Right atrium auricular region (tissue), 2 donors: ENCODE results near the gene APEX1. TPM values are rescaled to one million over a fixed set of nuclear protein-coding genes. Genes with fewer than 3 reads are reported as not detected.

Source experiments
- DNase-seq: peaks from one replicate; pipeline ENCODE4 v3.0.0-alpha.2; 2019; ENCODE audit warnings: low spot score
- H3K27ac ChIP-seq, 2 donors: fragments of 200-600 bp; sonication (generic); 1 replicate in 1 of 2; 2 replicates in 1 of 2; pipeline ENCODE4 v1.5.1; 2016 to 2019
- H3K27me3 ChIP-seq, 2 donors: fragments of 200-600 bp; sonication (generic); one replicate each; pipeline versions ENCODE4 v1.5.1 to v1.6.0; 2017 to 2019
- H3K36me3 ChIP-seq: fragments of 200-600 bp; sonication (generic); one replicate; pipeline ENCODE4 v1.5.1; 2016
- H3K4me1 ChIP-seq, 2 donors: fragments of 200-600 bp; sonication (generic); one replicate each; pipeline versions ENCODE4 v1.5.1 to v1.6.0; 2017 to 2019
- H3K4me3 ChIP-seq, 2 donors: fragments of 200-600 bp; sonication (generic); 1 replicate in 1 of 2; 2 replicates in 1 of 2; pipeline ENCODE4 v1.5.1; 2017 to 2019; ENCODE audit warnings: mild to moderate bottlenecking in 1 of 2, moderate library complexity in 1 of 2
- H3K9me3 ChIP-seq, 2 donors: fragments of 200-600 bp; sonication (generic); one replicate each; pipeline ENCODE4 v1.5.1; 2019
- CTCF ChIP-seq, 2 donors: fragments of 200-600 bp; sonication (generic); IDR thresholded peaks; one replicate each; pipeline ENCODE4 v1.5.1; 2019; ENCODE audit warnings: antibody characterized with exemption in 2 of 2
- total RNA-seq, 2 donors: library from RNA; depleted of rRNA; stranded (reverse); fragments of >200 nt; gene quantifications; one replicate each; pipeline ENCODE4 v1.1.0, GENCODE V29; 2016

The APEX1 gene
- total RNA-seq, 2 donors from 2014 or later: 72.6 to 97.6 TPM

- no peaks in the 10 kb centered on the region for H3K27me3 ChIP-seq
- TF ChIP-seq CTCF (IDR thresholded peaks at IDR 0.05): no peak
- no peak for DNase-seq
- no peaks in the 10 kb centered on the region for H3K4me1 ChIP-seq
- H3K9me3 ChIP-seq: no peaks in the 10 kb centered on the region
- H3K4me3 ChIP-seq: no peak overlapping the region
- no peaks in the 10 kb centered on the region for H3K36me3 ChIP-seq
- no peak overlapping the region for H3K27ac ChIP-seq
Measured at GRCh38 chr14:20421267-20421666, 33.8 kb upstream of the APEX1 start.

- Histone ChIP-seq H3K4me3 (no peak overlapping the region), H3K27ac (no peak overlapping the region), H3K36me3 (no peaks in the 10 kb centered on the region), H3K9me3 (no peaks in the 10 kb centered on the region), H3K4me1 (no peaks in the 10 kb centered on the region), H3K27me3 (no peaks in the 10 kb centered on the region)
- no peak for TF ChIP-seq CTCF (IDR thresholded peaks at IDR 0.05)
- no peak for DNase-seq
Measured at GRCh38 chr14:20422886-20423285, 32.1 kb upstream of the APEX1 start.

- no peaks in the 10 kb centered on the region for H3K36me3 ChIP-seq
- H3K4me3 ChIP-seq: no peak overlapping the region
- no peak for DNase-seq
- no peak for TF ChIP-seq CTCF (IDR thresholded peaks at IDR 0.05)
- H3K4me1 ChIP-seq: peaks cover 0 to 2% of the 10 kb centered on the region in 2 donors
- H3K27me3 ChIP-seq: no peaks in the 10 kb centered on the region
- no peak overlapping the region for H3K27ac ChIP-seq
- no peaks in the 10 kb centered on the region for H3K9me3 ChIP-seq
Measured at GRCh38 chr14:20424851-20425250, 30.2 kb upstream of the APEX1 start.

- Histone ChIP-seq H3K4me1 (peaks cover 0 to 9% of the 10 kb centered on the region in 2 donors), H3K36me3 (no peaks in the 10 kb centered on the region), H3K4me3 (no peak overlapping the region), H3K27ac (no peak overlapping the region), H3K9me3 (no peaks in the 10 kb centered on the region), H3K27me3 (no peaks in the 10 kb centered on the region)
- TF ChIP-seq CTCF (IDR thresholded peaks at IDR 0.05): no peak
- DNase-seq: no peak
Measured at GRCh38 chr14:20427231-20428009, 27.6 kb upstream of the APEX1 start.

- H3K36me3 ChIP-seq: no peaks in the 10 kb centered on the region
- peaks cover 0 to 9% of the 10 kb centered on the region in 2 donors for H3K4me1 ChIP-seq
- H3K4me3 ChIP-seq: no peak overlapping the region
- no peak for DNase-seq
- TF ChIP-seq CTCF (IDR thresholded peaks at IDR 0.05): no peak
- no peak overlapping the region for H3K27ac ChIP-seq
- H3K27me3 ChIP-seq: no peaks in the 10 kb centered on the region
- no peaks in the 10 kb centered on the region for H3K9me3 ChIP-seq
Measured at GRCh38 chr14:20428010-20428365, 27.0 kb upstream of the APEX1 start.

- no peak for TF ChIP-seq CTCF (IDR thresholded peaks at IDR 0.05)
- Histone ChIP-seq H3K4me1 (peaks cover 0 to 9% of the 10 kb centered on the region in 2 donors), H3K27ac (no peak overlapping the region), H3K27me3 (no peaks in the 10 kb centered on the region), H3K36me3 (no peaks in the 10 kb centered on the region), H3K4me3 (no peak overlapping the region), H3K9me3 (no peaks in the 10 kb centered on the region)
- DNase-seq: no peak
Measured at GRCh38 chr14:20428802-20429201, 26.2 kb upstream of the APEX1 start.
